Adrenal gland (tissue), 5 donors: ENCODE measurements around the gene HCRT.

Experiments used
- CTCF ChIP-seq, 6 experiments: fragments of 450-650 bp in 4 of 6; fragments of 200-600 bp in 2 of 6; sonication (generic) in 1 of 6; IDR thresholded peaks; 1 replicate in 5 of 6; 2 replicates in 1 of 6; pipeline versions ENCODE4 v1.5.1 to v1.8.0; 2016 to 2021; ENCODE audit warnings: antibody characterized with exemption in 6 of 6, mild to moderate bottlenecking in 2 of 6, moderate library complexity in 1 of 6
- POLR2A ChIP-seq, 2 donors: fragments of 450-650 bp; IDR thresholded peaks; one replicate each; pipeline ENCODE4 v1.6.1; 2017; ENCODE audit warnings: antibody characterized with exemption in 2 of 2, mild to moderate bottlenecking in 2 of 2, moderate library complexity in 1 of 2
- donor health status: DM: no; HTN: no; CAD: no.

- TF ChIP-seq CTCF (IDR thresholded peaks at IDR 0.05) (peak; percentile 31 to 69 (median 56)), POLR2A (IDR thresholded peaks at IDR 0.05) (no peak)
These were observed 36.9 kb upstream of the HCRT start for GRCh38 chr17:42221886-42222745.
